H1 (cell line): Measurements from ENCODE around the gene UNC119. TPM values are rescaled to one million over a fixed set of nuclear protein-coding genes. Genes with fewer than 3 reads are reported as not detected.

Experiments
- CTCF ChIA-PET: fragments of 300-600 bp; sonication (Branson Sonifier 250); formaldehyde crosslinking; loops from one replicate; lab custom pipeline; 2021; ENCODE audit not compliant: partially characterized antibody; lab: Charles Lee
- POLR2A ChIA-PET: fragments of 300-600 bp; sonication (Branson Sonifier 250); formaldehyde crosslinking; loops from one replicate; lab custom pipeline; 2021; ENCODE audit warnings: inconsistent platforms; ENCODE audit not compliant: partially characterized antibody; lab: Charles Lee
- DNase-seq, 2 experiments: peaks; one replicate each; pipeline versions ENCODE4 v3.0.0 to v3.0.0-alpha.2; 2010 to 2022; ENCODE audit warnings: low spot score in 2 of 2, low read depth in 1 of 2, mixed read lengths in 1 of 2
- FAIRE-seq: peaks from 2 replicates; lab custom pipeline; 2011; peaks lifted over from hg19 to GRCh38; lab: Jason Lieb, UNC
- H2AFZ ChIP-seq: 2 replicates; pipeline ENCODE4 v1.8.1; 2012; ENCODE audit warnings: low read length, inconsistent platforms
- H2AK5ac ChIP-seq: 2 replicates; pipeline ENCODE4 v1.6.1; 2013; ENCODE audit warnings: low read depth, low read length
- H2BK120ac ChIP-seq: replicated peaks from 2 replicates; pipeline ENCODE3; 2013; ENCODE audit warnings: low read depth, low read length, inconsistent platforms
- H2BK12ac ChIP-seq: 2 replicates; pipeline ENCODE4 v1.6.1; 2013; ENCODE audit warnings: low read depth, low read length
- H2BK15ac ChIP-seq: 2 replicates; pipeline ENCODE4 v1.6.1; 2013; ENCODE audit warnings: low read length
- H2BK20ac ChIP-seq: 2 replicates; pipeline ENCODE4 v1.6.1; 2013; ENCODE audit warnings: low read length
- H2BK5ac ChIP-seq: 2 replicates; pipeline ENCODE4 v1.6.1; 2013; ENCODE audit warnings: low read depth, low read length
- H3K14ac ChIP-seq: 2 replicates; pipeline ENCODE4 v1.6.1; 2013; ENCODE audit warnings: inconsistent platforms; ENCODE audit not compliant: insufficient read length
- H3K18ac ChIP-seq: 2 replicates; pipeline ENCODE4 v1.6.1; 2013; ENCODE audit warnings: low read length; ENCODE audit errors: extremely low read depth
- H3K23ac ChIP-seq: 2 replicates; pipeline ENCODE4 v1.6.1; 2013; ENCODE audit warnings: inconsistent platforms; ENCODE audit not compliant: insufficient read length
- H3K23me2 ChIP-seq: 2 replicates; pipeline ENCODE4 v1.6.1; 2013; ENCODE audit warnings: low read depth, low read length
- H3K27ac ChIP-seq: 2 replicates; pipeline ENCODE4 v1.6.1; 2011; ENCODE audit warnings: low read depth, low read length, inconsistent platforms
- H3K27me3 ChIP-seq, 4 experiments: replicated peaks in 1 of 4; 1 replicate in 1 of 4; 2 replicates in 3 of 4; pipeline versions ENCODE4 v1.6.1 to v1.8.1; 2011 to 2013; ENCODE audit warnings: low read length in 3 of 4, mild to moderate bottlenecking in 3 of 4, inconsistent platforms in 2 of 4, mixed read lengths in 2 of 4, moderate library complexity in 1 of 4; ENCODE audit not compliant: control insufficient read depth in 3 of 4, insufficient read depth in 3 of 4; ENCODE audit errors: extremely low read depth in 1 of 4
- H3K36me3 ChIP-seq, 4 experiments: 2 replicates each; pipeline versions ENCODE4 v1.6.1 to v1.8.1; 2011 to 2013; ENCODE audit warnings: mild to moderate bottlenecking in 4 of 4, low read length in 3 of 4, moderate library complexity in 2 of 4, control low read depth in 1 of 4, inconsistent platforms in 1 of 4; ENCODE audit not compliant: insufficient read depth in 4 of 4, control insufficient read depth in 2 of 4
- H3K4ac ChIP-seq: replicated peaks from 2 replicates; pipeline ENCODE3; 2013; ENCODE audit warnings: low read length, low read depth, mixed read lengths, inconsistent platforms; ENCODE audit not compliant: insufficient read length
- H3K4me1 ChIP-seq, 4 experiments: replicated peaks in 1 of 4; 1 replicate in 1 of 4; 2 replicates in 3 of 4; pipeline versions ENCODE4 v1.6.1 to v1.8.1; 2011 to 2013; ENCODE audit warnings: low read length in 3 of 4, inconsistent platforms in 2 of 4, mixed read lengths in 1 of 4; ENCODE audit not compliant: insufficient read depth in 4 of 4, control insufficient read depth in 3 of 4
- H3K4me2 ChIP-seq, 2 experiments: 2 replicates each; pipeline versions ENCODE4 v1.6.1 to v1.8.1; 2011 to 2013; ENCODE audit warnings: low read depth in 2 of 2, low read length in 2 of 2, control low read depth in 1 of 2, inconsistent platforms in 1 of 2, mild to moderate bottlenecking in 1 of 2; ENCODE audit not compliant: insufficient read depth in 1 of 2
- H3K4me3 ChIP-seq, 4 experiments: fragments of 200-600, 300-600 bp in 1 of 4; sonication (generic), shearing (Covaris generic), sonication (Bioruptor Twin) in 1 of 4; 2 replicates each; pipeline versions ENCODE4 v1.5.1 to v1.8.1; 2011 to 2016; ENCODE audit warnings: low read length in 4 of 4, low read depth in 3 of 4, control low read depth in 2 of 4, inconsistent platforms in 2 of 4, mild to moderate bottlenecking in 2 of 4, mixed read lengths in 1 of 4, moderate library complexity in 1 of 4; ENCODE audit not compliant: insufficient read depth in 2 of 4; ENCODE audit errors: extremely low read depth in 1 of 4
- H3K56ac ChIP-seq: replicated peaks from 2 replicates; pipeline ENCODE3; 2013; ENCODE audit warnings: low read depth, mild to moderate bottlenecking, mixed read lengths, low read length, inconsistent platforms; ENCODE audit not compliant: insufficient read length
- H3K79me1 ChIP-seq: 2 replicates; pipeline ENCODE4 v1.6.1; 2013; ENCODE audit warnings: low read depth, low read length, control low read depth
- H3K79me2 ChIP-seq, 2 experiments: 2 replicates each; pipeline versions ENCODE4 v1.6.1 to v1.8.1; 2012 to 2013; ENCODE audit warnings: low read length in 2 of 2, mild to moderate bottlenecking in 2 of 2, inconsistent platforms in 1 of 2; ENCODE audit not compliant: insufficient read depth in 2 of 2, control insufficient read depth in 1 of 2
- H3K9ac ChIP-seq, 4 experiments: replicated peaks in 1 of 4; 1 replicate in 1 of 4; 2 replicates in 3 of 4; pipeline versions ENCODE4 v1.6.1 to v1.8.1; 2011 to 2013; ENCODE audit warnings: low read depth in 3 of 4, low read length in 3 of 4, control low read depth in 2 of 4, mild to moderate bottlenecking in 2 of 4, moderate library complexity in 2 of 4, inconsistent platforms in 1 of 4; ENCODE audit errors: extremely low read depth in 1 of 4
- H3K9me3 ChIP-seq, 2 experiments: 2 replicates each; pipeline versions ENCODE4 v1.6.1 to v1.8.1; 2012 to 2013; ENCODE audit warnings: mild to moderate bottlenecking in 2 of 2, moderate library complexity in 2 of 2, control low read depth in 1 of 2, inconsistent platforms in 1 of 2, low read depth in 1 of 2, low read length in 1 of 2, mixed read lengths in 1 of 2; ENCODE audit not compliant: insufficient read depth in 2 of 2
- H4K20me1 ChIP-seq, 2 experiments: replicated peaks in 1 of 2; 2 replicates each; pipeline versions ENCODE3 to v1.8.1; 2011 to 2013; ENCODE audit warnings: inconsistent platforms in 2 of 2, low read length in 2 of 2, mild to moderate bottlenecking in 1 of 2; ENCODE audit not compliant: insufficient read depth in 2 of 2, control insufficient read depth in 1 of 2
- H4K5ac ChIP-seq: 2 replicates; pipeline ENCODE4 v1.6.1; 2013; ENCODE audit warnings: low read length, low read depth, mixed read lengths, inconsistent platforms; ENCODE audit not compliant: insufficient read length
- H4K8ac ChIP-seq: 2 replicates; pipeline ENCODE4 v1.8.0; 2013; ENCODE audit warnings: mild to moderate bottlenecking, moderate library complexity, low read length, inconsistent platforms; ENCODE audit not compliant: insufficient read depth; ENCODE audit errors: extremely low read depth
- H4K91ac ChIP-seq: replicated peaks from 2 replicates; pipeline ENCODE3; 2013; ENCODE audit warnings: low read length, mixed read lengths, inconsistent platforms; ENCODE audit not compliant: insufficient read length
- ASH2L ChIP-seq: fragments of 200-600, 300-600 bp; sonication (generic); IDR thresholded peaks from one replicate; pipeline ENCODE4 v1.7.1; 2017; ENCODE audit warnings: low read length
- ATF3 ChIP-seq: IDR thresholded peaks from 2 replicates; pipeline ENCODE4 v1.6.1; 2011; ENCODE audit warnings: low read depth, mild to moderate bottlenecking, low read length; ENCODE audit not compliant: insufficient read depth
- CHD1 ChIP-seq: IDR thresholded peaks from 2 replicates; pipeline ENCODE4 v1.6.1; 2012; ENCODE audit warnings: low read depth, low read length, improper control_type of control experiment
- GTF2F1 ChIP-seq: IDR thresholded peaks from 2 replicates; pipeline ENCODE4 v1.6.1; 2012; ENCODE audit warnings: low read depth, low read length, improper control_type of control experiment, borderline replicate concordance
- HDAC2 ChIP-seq, 2 experiments: fragments of 300-600 bp in 1 of 2; sonication (generic) in 1 of 2; IDR thresholded peaks; 2 replicates each; pipeline ENCODE4 v1.6.1; 2011 to 2012; ENCODE audit warnings: low read depth in 2 of 2, low read length in 2 of 2, mild to moderate bottlenecking in 2 of 2, moderate library complexity in 2 of 2, borderline replicate concordance in 1 of 2, inconsistent platforms in 1 of 2
- MAFK ChIP-seq: IDR thresholded peaks from 2 replicates; pipeline ENCODE4 v1.6.1; 2012; ENCODE audit warnings: low read depth, mild to moderate bottlenecking, improper control_type of control experiment, low read length
- NRF1 ChIP-seq: IDR thresholded peaks from 2 replicates; pipeline ENCODE4 v1.6.1; 2011; ENCODE audit warnings: mild to moderate bottlenecking, low read depth, low read length, improper control_type of control experiment
- RXRA ChIP-seq: IDR thresholded peaks from 2 replicates; pipeline ENCODE4 v1.6.1; 2011; ENCODE audit warnings: low read depth, mild to moderate bottlenecking, low read length, moderate library complexity; ENCODE audit not compliant: insufficient read depth
- SAP30 ChIP-seq: fragments of 300-600 bp; sonication (generic); IDR thresholded peaks from 2 replicates; pipeline ENCODE4 v1.7.1; 2012; ENCODE audit warnings: low read length, moderate library complexity, mild to moderate bottlenecking, inconsistent platforms; ENCODE audit not compliant: insufficient read depth, insufficient replicate concordance
- polyA plus RNA-seq, 7 experiments: library from polyadenylated mRNA; depleted of rRNA in 3 of 7; stranded (reverse) in 5 of 7; unstranded in 2 of 7; fragments of >200 nt in 5 of 7; fragments of 200-250 nt in 2 of 7; gene quantifications; 1 replicate in 5 of 7; 2 replicates in 1 of 7; 4 replicates in 1 of 7; pipeline versions ENCODE4 v1.2.1 to v1.2.3, GENCODE V29; 2011 to 2013; ENCODE audit warnings: missing spikeins in 2 of 7, mixed read lengths in 2 of 7
- total RNA-seq: library from RNA; stranded (reverse); fragmentation: NEBNext Ultra II Directional; extraction: Animal tissue kit (Norgen Biotek cat#: 25700); gene quantifications from 2 replicates; pipeline ENCODE4 v1.2.1, GENCODE V29; 2021
- TF ChIP-seq, protein P1 (sequence below), 3 experiments: IDR thresholded peaks; 1 replicate in 2 of 3; 2 replicates in 1 of 3; pipeline versions ENCODE4 v1.5.1 to v1.6.1; 2011; ENCODE audit warnings: low read length in 3 of 3, mild to moderate bottlenecking in 3 of 3, inconsistent platforms in 2 of 3, low read depth in 1 of 3, moderate library complexity in 1 of 3; ENCODE audit not compliant: insufficient read depth in 1 of 3; ENCODE audit errors: control extremely low read depth in 1 of 3

The UNC119 gene
- total and polyA plus RNA-seq, 2 of the 8 experiments (the other 6 are each of a cell fraction or from before 2014, with no cell fraction given) = 43.5 to 94.4 TPM

DNA sequence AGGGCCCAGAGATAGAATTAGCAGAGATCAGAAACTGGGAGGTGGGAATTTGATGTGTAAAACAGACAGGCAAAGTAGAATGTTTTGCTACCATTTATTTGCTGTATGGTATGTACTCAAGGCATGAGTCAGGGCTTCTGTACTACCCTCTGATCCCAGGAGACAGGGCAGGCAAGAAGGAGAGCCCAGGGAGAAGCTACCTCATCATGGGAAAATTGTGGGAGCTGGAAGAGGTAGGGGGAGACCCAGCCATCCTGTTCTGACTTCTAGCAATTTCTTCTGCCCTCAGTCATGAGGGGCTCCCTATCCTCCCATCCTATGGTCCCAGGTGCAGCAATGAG lies 20.6 kb upstream of the UNC119 start:
- Histone ChIP-seq H2BK12ac (no peak overlapping the region), H2BK20ac (no peak overlapping the region), H3K4me3 (no peak overlapping the region), H2BK5ac (no peak overlapping the region), H2BK15ac (no peak overlapping the region), H3K14ac (no peak overlapping the region), H3K79me1 (no peaks in the 10 kb centered on the region), H3K18ac (no peak overlapping the region), H3K4me1 (peaks cover 2 to 9% (median 6%) of the 10 kb centered on the region in 4 experiments; a peak in 6 of 7 replicates), H3K23ac (no peak overlapping the region), H4K5ac (no peak overlapping the region), H4K20me1 (peaks cover 3 to 4% of the 10 kb centered on the region in 2 experiments), H3K23me2 (peaks cover 6% of the 10 kb centered on the region), H2AK5ac (no peak overlapping the region), H3K4me2 (no peak overlapping the region), H3K27me3 (peaks cover 0 to 8% (median 4%) of the 10 kb centered on the region in 4 experiments; a peak in 4 of 7 replicates), H4K8ac (no peak overlapping the region), H3K79me2 (peaks cover 0 to 12% of the 10 kb centered on the region in 2 experiments; a peak in 2 of 4 replicates), H2BK120ac (no peak overlapping the region), H3K9ac (no peak overlapping the region), H3K4ac (no peak overlapping the region), H3K9me3 (no peaks in the 10 kb centered on the region), H3K36me3 (peaks cover 0 to 7% (median 5%) of the 10 kb centered on the region in 4 experiments; a peak in 5 of 8 replicates), H3K27ac (no peak overlapping the region), H3K56ac (no peak overlapping the region), H4K91ac (no peak overlapping the region), H2AFZ (no peak overlapping the region)
- FAIRE-seq = no peak
- ChIA-PET POLR2A (interaction anchor here (1.6 to 2.0 kb wide), 2 partner anchors 12 to 26 kb away, joined by 3 to 10 read pairs; partner anchors contain the start of gene SPAG5), CTCF (interaction anchor here (0.7 to 6.0 kb wide), 6 partner anchors 16 to 142 kb away, joined by 3 to 58 read pairs (median 4); partner anchors contain the start of gene SPAG5)
- no peak for DNase-seq
- TF ChIP-seq NRF1 (no peak), MAFK (no peak), HDAC2 (IDR thresholded peaks at IDR 0.05; ENCODE audit: borderline replicate concordance in 1 of 2, low read depth in 2 of 2, low read length in 2 of 2) (no peak), ASH2L (no peak), SAP30 (no peak), CHD1 (no peak), GTF2F1 (no peak), ATF3 (no peak), RXRA (no peak)
- TF ChIP-seq, protein P1, sequence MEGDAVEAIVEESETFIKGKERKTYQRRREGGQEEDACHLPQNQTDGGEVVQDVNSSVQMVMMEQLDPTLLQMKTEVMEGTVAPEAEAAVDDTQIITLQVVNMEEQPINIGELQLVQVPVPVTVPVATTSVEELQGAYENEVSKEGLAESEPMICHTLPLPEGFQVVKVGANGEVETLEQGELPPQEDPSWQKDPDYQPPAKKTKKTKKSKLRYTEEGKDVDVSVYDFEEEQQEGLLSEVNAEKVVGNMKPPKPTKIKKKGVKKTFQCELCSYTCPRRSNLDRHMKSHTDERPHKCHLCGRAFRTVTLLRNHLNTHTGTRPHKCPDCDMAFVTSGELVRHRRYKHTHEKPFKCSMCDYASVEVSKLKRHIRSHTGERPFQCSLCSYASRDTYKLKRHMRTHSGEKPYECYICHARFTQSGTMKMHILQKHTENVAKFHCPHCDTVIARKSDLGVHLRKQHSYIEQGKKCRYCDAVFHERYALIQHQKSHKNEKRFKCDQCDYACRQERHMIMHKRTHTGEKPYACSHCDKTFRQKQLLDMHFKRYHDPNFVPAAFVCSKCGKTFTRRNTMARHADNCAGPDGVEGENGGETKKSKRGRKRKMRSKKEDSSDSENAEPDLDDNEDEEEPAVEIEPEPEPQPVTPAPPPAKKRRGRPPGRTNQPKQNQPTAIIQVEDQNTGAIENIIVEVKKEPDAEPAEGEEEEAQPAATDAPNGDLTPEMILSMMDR (IDR thresholded peaks at IDR 0.05; ENCODE audit: control extremely low read depth in 1 of 3, insufficient read depth in 1 of 3, low read depth in 1 of 3, low read length in 3 of 3) = no peak
